OCI-LY3 (cell line): Measurements from ENCODE around the gene NUMA1.
A peak's percentile ranks its signal among the peaks of the same experiment; 100 is the strongest.

Source experiments
- H2AFZ ChIP-seq: fragments of 200-600, 300-600 bp; shearing (Covaris generic); 2 replicates; pipeline ENCODE4 v1.6.0; 2014; ENCODE audit warnings: antibody characterized with exemption, low read depth, low read length
- H3K27ac ChIP-seq: fragments of 200-600, 300-600 bp; sonication (generic); 2 replicates; pipeline ENCODE4 v1.5.1; 2014; ENCODE audit warnings: mild to moderate bottlenecking, low read length, moderate library complexity, mixed read lengths
- H3K27me3 ChIP-seq: fragments of 200-600, 300-600 bp; sonication (generic); 2 replicates; pipeline ENCODE4 v1.6.1; 2014; ENCODE audit warnings: low read depth, low read length, mixed read lengths
- H3K36me3 ChIP-seq: fragments of 200-600, 300-600 bp; sonication (generic); replicated peaks from 2 replicates; pipeline ENCODE3; 2014; ENCODE audit warnings: low read depth, low read length, mixed read lengths
- H3K4me1 ChIP-seq: fragments of 300-600, 200-600 bp; sonication (generic); 2 replicates; pipeline ENCODE4 v1.6.1; 2014; ENCODE audit warnings: low read length, mixed read lengths
- H3K4me2 ChIP-seq: fragments of 200-600, 300-600 bp; sonication (generic); 2 replicates; pipeline ENCODE4 v1.6.1; 2014; ENCODE audit warnings: low read length, mixed read lengths
- H3K4me3 ChIP-seq: fragments of 300-600, 200-600 bp; sonication (generic); 2 replicates; pipeline ENCODE4 v1.5.1; 2014; ENCODE audit warnings: antibody characterized with exemption, mild to moderate bottlenecking, low read length, moderate library complexity
- H3K79me2 ChIP-seq: fragments of 300-600, 200-600 bp; shearing (Covaris generic); 2 replicates; pipeline ENCODE4 v1.6.1; 2014; ENCODE audit warnings: mild to moderate bottlenecking, low read length, mixed read lengths
- H3K9ac ChIP-seq: fragments of 300-600, 200-600 bp; shearing (Covaris generic); 2 replicates; pipeline ENCODE4 v1.6.0; 2014; ENCODE audit warnings: mild to moderate bottlenecking, low read length, moderate library complexity
- H3K9me3 ChIP-seq: fragments of 200-600, 300-600 bp; shearing (Covaris generic); 2 replicates; pipeline ENCODE4 v1.6.1; 2014; ENCODE audit warnings: low read length, mixed read lengths; ENCODE audit not compliant: insufficient read depth
- H4K20me1 ChIP-seq: fragments of 200-600, 300-600 bp; sonication (generic); 2 replicates; pipeline ENCODE4 v1.6.1; 2016; ENCODE audit warnings: low read length, mixed read lengths; ENCODE audit not compliant: insufficient read depth
- EZH2phosphoT487 ChIP-seq: fragments of 200-600 bp; shearing (Covaris generic); IDR thresholded peaks from 2 replicates; pipeline ENCODE4 v1.6.1; 2018; ENCODE audit warnings: antibody characterized with exemption, mixed run types, low read depth
- TF ChIP-seq, protein P1 (sequence below): fragments of 200-600, 300-600 bp; sonication (generic); IDR thresholded peaks from 2 replicates; pipeline ENCODE4 v1.5.1; 2014; ENCODE audit warnings: antibody characterized with exemption, low read length, low read depth

Gene NUMA1

DNA sequence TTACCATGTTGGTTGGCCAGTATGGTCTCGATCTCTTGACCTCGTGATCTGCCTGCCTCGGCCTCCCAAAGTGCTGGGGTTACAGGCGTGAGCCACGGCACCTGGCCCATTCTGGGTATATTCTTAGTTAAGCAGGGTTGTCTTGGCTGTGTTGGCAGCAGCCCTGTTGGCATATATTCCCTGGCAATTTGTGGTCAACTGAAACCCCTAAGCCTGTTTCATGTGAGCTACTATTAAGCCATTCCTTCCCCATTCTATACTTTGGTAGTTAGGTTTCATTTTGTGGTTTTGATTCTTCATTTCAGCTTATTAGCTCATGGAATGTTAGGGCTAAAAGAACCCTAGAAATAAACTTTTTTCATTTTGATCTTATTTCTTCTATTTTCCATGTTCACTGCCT is 103.8 kb downstream of the NUMA1 start:
- Histone ChIP-seq H3K27ac (no peak overlapping the region), H3K36me3 (peaks cover 30% of the 10 kb centered on the region), H3K9ac (0 out of 2 replicates have a peak overlapping the region, but pooled peaks have one; percentile 53), H3K4me1 (peaks cover 32% of the 10 kb centered on the region), H3K9me3 (no peaks in the 10 kb centered on the region), H3K4me2 (no peak overlapping the region), H3K4me3 (no peak overlapping the region), H3K27me3 (no peaks in the 10 kb centered on the region), H2AFZ (no peak overlapping the region), H3K79me2 (peaks cover 13% of the 10 kb centered on the region), H4K20me1 (no peaks in the 10 kb centered on the region)
- no peak for TF ChIP-seq EZH2phosphoT487
- TF ChIP-seq, protein P1, sequence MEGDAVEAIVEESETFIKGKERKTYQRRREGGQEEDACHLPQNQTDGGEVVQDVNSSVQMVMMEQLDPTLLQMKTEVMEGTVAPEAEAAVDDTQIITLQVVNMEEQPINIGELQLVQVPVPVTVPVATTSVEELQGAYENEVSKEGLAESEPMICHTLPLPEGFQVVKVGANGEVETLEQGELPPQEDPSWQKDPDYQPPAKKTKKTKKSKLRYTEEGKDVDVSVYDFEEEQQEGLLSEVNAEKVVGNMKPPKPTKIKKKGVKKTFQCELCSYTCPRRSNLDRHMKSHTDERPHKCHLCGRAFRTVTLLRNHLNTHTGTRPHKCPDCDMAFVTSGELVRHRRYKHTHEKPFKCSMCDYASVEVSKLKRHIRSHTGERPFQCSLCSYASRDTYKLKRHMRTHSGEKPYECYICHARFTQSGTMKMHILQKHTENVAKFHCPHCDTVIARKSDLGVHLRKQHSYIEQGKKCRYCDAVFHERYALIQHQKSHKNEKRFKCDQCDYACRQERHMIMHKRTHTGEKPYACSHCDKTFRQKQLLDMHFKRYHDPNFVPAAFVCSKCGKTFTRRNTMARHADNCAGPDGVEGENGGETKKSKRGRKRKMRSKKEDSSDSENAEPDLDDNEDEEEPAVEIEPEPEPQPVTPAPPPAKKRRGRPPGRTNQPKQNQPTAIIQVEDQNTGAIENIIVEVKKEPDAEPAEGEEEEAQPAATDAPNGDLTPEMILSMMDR = no peak

DNA sequence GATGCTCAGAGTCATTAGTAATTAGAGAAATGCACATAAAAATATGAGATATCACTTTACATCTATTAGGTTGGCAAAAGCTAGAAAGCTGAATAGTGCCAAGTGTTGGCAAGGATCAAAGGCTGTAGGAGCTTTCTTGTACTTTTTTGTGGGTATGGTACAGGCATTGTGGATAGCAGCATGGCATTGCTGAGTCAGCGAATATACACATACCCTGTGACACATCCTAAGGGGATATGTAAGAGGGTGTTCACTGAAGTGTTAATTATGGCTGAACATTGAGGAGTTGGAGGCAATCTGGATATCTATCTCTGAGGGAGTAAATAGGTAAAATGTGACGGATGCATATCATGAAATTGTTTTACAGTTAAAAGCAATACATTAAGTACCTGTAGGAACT is 108.7 kb downstream of the NUMA1 start:
- TF ChIP-seq, protein P1 = no peak
- TF ChIP-seq EZH2phosphoT487 = no peak
- no peak overlapping the region for H3K27ac ChIP-seq
- H3K9me3 ChIP-seq = no peaks in the 10 kb centered on the region

DNA sequence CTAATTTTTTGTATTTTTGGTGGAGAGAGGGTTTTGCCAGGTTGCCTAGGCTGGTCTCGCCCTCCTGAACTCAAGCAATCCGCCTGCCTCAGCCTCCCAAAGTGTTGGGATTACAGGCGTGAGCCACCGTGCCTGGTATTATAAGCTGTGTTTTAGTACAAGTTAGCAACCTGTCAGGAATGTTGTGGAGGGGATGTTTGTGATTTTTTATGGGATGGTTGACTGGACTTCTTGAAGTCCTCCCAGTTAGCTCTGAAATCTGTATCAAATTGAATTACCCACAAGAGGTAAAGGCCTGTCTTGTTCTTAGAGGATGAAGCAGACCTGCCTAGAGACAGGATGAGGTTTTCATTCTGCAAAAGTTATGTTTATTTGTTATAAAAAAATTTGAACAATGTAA is 115.7 kb downstream of the NUMA1 start:
- H2AFZ ChIP-seq = no peak overlapping the region
- no peaks in the 10 kb centered on the region for H3K27me3 ChIP-seq
- no peaks in the 10 kb centered on the region for H3K9me3 ChIP-seq
- no peak overlapping the region for H3K27ac ChIP-seq
- H3K4me3 ChIP-seq = no peak overlapping the region
- TF ChIP-seq, protein P1 = no peak
- no peak for TF ChIP-seq EZH2phosphoT487
- H3K79me2 ChIP-seq = peaks cover 14% of the 10 kb centered on the region
- H3K9ac ChIP-seq = no peak overlapping the region
- no peak overlapping the region for H3K4me2 ChIP-seq
- peaks cover 19% of the 10 kb centered on the region for H4K20me1 ChIP-seq
- H3K4me1 ChIP-seq = peaks cover 18% of the 10 kb centered on the region
- peaks cover 37% of the 10 kb centered on the region for H3K36me3 ChIP-seq

More for the DNA sequence above, 108.7 kb downstream of the NUMA1 start:
- H3K4me3 ChIP-seq = no peak overlapping the region
- H3K27me3 ChIP-seq = no peaks in the 10 kb centered on the region
- peaks cover 3% of the 10 kb centered on the region for H3K4me1 ChIP-seq
- no peaks in the 10 kb centered on the region for H3K79me2 ChIP-seq
- no peaks in the 10 kb centered on the region for H4K20me1 ChIP-seq
- peaks cover 28% of the 10 kb centered on the region for H3K36me3 ChIP-seq
- no peak overlapping the region for H3K9ac ChIP-seq
- H2AFZ ChIP-seq = no peak overlapping the region
- H3K4me2 ChIP-seq = no peak overlapping the region

DNA sequence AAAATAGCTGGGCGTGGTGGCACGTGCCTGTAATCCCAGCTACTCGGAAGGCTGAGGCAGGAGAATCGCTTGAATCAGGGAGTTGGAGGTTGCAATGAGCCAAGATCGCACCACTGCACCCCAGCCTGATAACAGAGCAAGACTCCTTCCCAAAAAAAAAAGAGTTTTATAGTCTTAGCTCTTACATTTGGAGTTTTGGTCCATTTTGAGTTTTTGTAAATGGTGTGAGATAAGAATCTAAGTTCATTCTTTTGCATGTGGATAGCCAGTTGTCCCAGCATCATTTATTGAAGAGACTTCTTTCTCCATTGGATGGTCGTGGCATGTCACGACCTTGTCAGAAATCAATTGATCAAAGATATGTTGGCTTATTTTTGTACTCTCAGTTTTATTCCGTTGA is 116.9 kb downstream of the NUMA1 start:
- Histone ChIP-seq H3K9me3 (no peaks in the 10 kb centered on the region), H3K4me1 (peaks cover 18% of the 10 kb centered on the region), H3K27ac (no peak overlapping the region), H4K20me1 (peaks cover 23% of the 10 kb centered on the region), H3K4me2 (no peak overlapping the region), H3K36me3 (peaks cover 34% of the 10 kb centered on the region), H3K9ac (no peak overlapping the region), H2AFZ (no peak overlapping the region), H3K4me3 (no peak overlapping the region), H3K27me3 (no peaks in the 10 kb centered on the region), H3K79me2 (peaks cover 19% of the 10 kb centered on the region)
- TF ChIP-seq, protein P1 = no peak
